Activated CD4-positive, alpha-beta T cell treated with anti-CD3 and anti-CD28 coated beads, Interleukin-2, amount 10 ng/mL, durations not matched to agents 24 days and 14 days (primary cell): ENCODE data around the gene PCSK2. TPM values are rescaled to one million over a fixed set of nuclear protein-coding genes. Genes with fewer than 3 reads are reported as not detected.

Source experiments
- DNase-seq: peaks from one replicate; pipeline ENCODE4 v3.0.0; 2022
- H3K27ac Mint-ChIP-seq: one replicate; pipeline ENCODE4 v1.8.0; 2022; ENCODE audit warnings: mild to moderate bottlenecking, mixed read lengths
- H3K27me3 Mint-ChIP-seq: one replicate; pipeline ENCODE4 v1.8.0; 2022; ENCODE audit warnings: mixed read lengths
- H3K36me3 Mint-ChIP-seq: one replicate; pipeline ENCODE4 v1.8.0; 2022; ENCODE audit warnings: low read depth, mild to moderate bottlenecking, mixed read lengths
- H3K4me1 Mint-ChIP-seq: one replicate; pipeline ENCODE4 v1.8.0; 2021; ENCODE audit warnings: mixed read lengths
- H3K4me3 Mint-ChIP-seq: one replicate; pipeline ENCODE4 v1.8.0; 2022; ENCODE audit warnings: mild to moderate bottlenecking, moderate library complexity, mixed read lengths
- H3K9me3 Mint-ChIP-seq: one replicate; pipeline ENCODE4 v1.8.0; 2021; ENCODE audit warnings: mixed read lengths
- intact Hi-C: fragments of 100-400 bp; cut with micrococcal nuclease; formaldehyde crosslinking; loops from one replicate; pipeline ENCODE4 v1.15.1; 2023
- total RNA-seq: library from RNA; stranded (reverse); gene quantifications from 2 replicates; pipeline ENCODE4 v1.2.3, GENCODE V29; 2022

The PCSK2 gene
- total RNA-seq, 1 donor from 2014 or later: not detected

DNA sequence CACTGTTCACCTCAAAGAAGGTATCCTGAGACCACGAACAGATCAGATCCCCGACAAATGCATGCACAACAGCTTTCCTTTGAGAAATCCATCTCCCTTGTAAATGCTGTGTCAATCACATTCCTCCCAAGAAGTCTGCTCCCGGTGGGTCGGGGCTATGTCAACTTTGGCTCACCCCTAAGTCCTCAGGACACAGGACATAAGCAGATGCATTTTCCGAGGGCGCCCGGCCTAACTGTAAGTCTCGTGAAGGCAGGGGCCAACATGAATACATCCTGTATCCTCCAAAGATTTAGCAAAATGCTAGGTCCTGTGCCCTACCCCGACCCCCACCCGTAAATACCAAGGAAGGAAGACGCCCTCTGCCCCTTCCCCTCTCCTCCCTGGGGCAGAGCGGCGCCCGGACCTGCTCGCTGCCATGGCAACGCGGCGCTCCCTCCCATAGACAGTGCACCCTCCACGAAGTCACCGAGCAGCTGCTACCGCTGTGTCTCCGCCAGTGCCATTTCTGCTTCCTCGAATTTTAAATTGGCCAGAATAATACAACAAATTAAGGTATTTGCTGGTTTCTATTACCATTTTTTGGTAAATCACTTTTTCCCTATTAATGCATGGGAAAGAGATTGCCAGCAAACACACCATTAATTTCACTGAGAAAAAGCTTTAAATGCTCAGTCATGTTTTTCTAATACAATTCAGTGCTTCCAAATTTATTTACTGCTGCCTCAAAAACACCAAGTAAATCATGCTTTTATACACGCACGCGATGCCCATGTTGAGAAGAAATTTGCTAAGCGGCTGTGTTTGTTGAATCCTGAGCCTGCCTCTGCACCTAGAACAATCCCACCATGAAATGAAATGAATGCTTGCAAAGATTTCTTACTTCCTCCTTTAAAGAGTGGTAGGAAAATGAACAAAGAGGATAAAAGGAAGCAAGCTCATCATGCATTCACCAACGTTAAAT lies 100.6 kb downstream of the PCSK2 start:
- H3K4me1 Mint-ChIP-seq: no peaks in the 10 kb centered on the region
- no peaks in the 10 kb centered on the region for H3K9me3 Mint-ChIP-seq
- H3K27ac Mint-ChIP-seq: no peak overlapping the region
- H3K36me3 Mint-ChIP-seq: no peaks in the 10 kb centered on the region
- H3K27me3 Mint-ChIP-seq: peaks cover 10% of the 10 kb centered on the region
- H3K4me3 Mint-ChIP-seq: no peak overlapping the region
- DNase-seq: no peak
- intact Hi-C loops: no loop called here

GRCh38 chr20:17334932-17335331 lies 108.1 kb downstream of the PCSK2 start:
- H3K27ac Mint-ChIP-seq: no peak overlapping the region
- H3K4me1 Mint-ChIP-seq: no peaks in the 10 kb centered on the region
- H3K9me3 Mint-ChIP-seq: no peaks in the 10 kb centered on the region
- H3K27me3 Mint-ChIP-seq: no peaks in the 10 kb centered on the region
- no peaks in the 10 kb centered on the region for H3K36me3 Mint-ChIP-seq
- DNase-seq: no peak
- no peak overlapping the region for H3K4me3 Mint-ChIP-seq
- intact Hi-C loops: no loop called here

- intact Hi-C loops: no loop called here
- Mint-ChIP-seq H3K4me3 (no peak overlapping the region), H3K27ac (no peak overlapping the region), H3K36me3 (no peaks in the 10 kb centered on the region), H3K4me1 (no peaks in the 10 kb centered on the region), H3K9me3 (no peaks in the 10 kb centered on the region), H3K27me3 (no peaks in the 10 kb centered on the region)
- no peak for DNase-seq
Measured at GRCh38 chr20:17339000-17339399, 112.2 kb downstream of the PCSK2 start.

- Mint-ChIP-seq H3K9me3 (no peaks in the 10 kb centered on the region), H3K4me1 (no peaks in the 10 kb centered on the region), H3K27me3 (no peaks in the 10 kb centered on the region), H3K36me3 (no peaks in the 10 kb centered on the region), H3K27ac (no peak overlapping the region), H3K4me3 (no peak overlapping the region)
- no peak for DNase-seq
- intact Hi-C loops: no loop called here
Measured at GRCh38 chr20:17343091-17343490, 116.3 kb downstream of the PCSK2 start.

DNA sequence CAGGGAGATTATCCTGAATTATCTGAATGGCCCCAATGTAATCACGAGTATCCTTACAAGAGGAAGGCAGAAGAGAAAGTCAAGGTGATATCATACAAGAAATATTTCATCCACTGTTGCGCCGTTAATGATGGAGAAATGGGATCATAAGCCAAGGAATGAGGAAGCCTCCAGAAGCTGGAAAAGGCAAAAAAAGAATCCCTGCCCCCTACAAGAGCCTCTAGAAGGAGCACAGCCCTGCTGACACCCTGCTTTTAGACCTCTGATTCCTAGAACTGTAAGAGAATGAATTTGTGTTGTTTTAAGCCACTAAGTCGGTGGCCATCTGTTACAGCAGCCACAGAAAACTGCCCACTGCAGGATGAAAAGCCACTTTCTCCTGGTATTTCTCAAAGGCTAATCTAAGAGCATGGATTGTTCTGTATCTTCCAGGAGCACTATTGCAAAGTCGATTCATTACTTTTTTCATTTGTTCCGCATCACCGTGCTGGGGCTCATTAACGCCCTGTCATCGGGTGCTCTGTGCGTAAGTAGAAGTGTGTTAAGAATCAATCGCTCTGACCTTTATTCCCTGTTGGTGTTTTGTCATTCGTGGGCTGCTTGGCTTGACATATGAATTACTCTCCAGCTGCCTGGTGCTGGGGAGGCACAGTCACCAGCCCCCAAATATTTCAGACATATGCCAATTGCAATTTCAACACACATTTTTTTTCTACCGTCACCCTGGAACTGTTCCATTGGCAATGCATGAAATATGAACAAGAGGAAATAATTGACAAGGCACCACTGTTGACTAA lies 117.0 kb downstream of the PCSK2 start:
- Mint-ChIP-seq H3K27ac (no peak overlapping the region), H3K4me1 (no peaks in the 10 kb centered on the region), H3K9me3 (no peaks in the 10 kb centered on the region), H3K36me3 (no peaks in the 10 kb centered on the region), H3K4me3 (no peak overlapping the region), H3K27me3 (no peaks in the 10 kb centered on the region)
- no peak for DNase-seq
- intact Hi-C loops: no loop called here

GRCh38 chr20:17344790-17345189 lies 118.0 kb downstream of the PCSK2 start:
- Mint-ChIP-seq H3K36me3 (no peaks in the 10 kb centered on the region), H3K27me3 (no peaks in the 10 kb centered on the region), H3K4me3 (no peak overlapping the region), H3K27ac (no peak overlapping the region), H3K4me1 (no peaks in the 10 kb centered on the region), H3K9me3 (no peaks in the 10 kb centered on the region)
- no peak for DNase-seq
- intact Hi-C loops: no loop called here

DNA sequence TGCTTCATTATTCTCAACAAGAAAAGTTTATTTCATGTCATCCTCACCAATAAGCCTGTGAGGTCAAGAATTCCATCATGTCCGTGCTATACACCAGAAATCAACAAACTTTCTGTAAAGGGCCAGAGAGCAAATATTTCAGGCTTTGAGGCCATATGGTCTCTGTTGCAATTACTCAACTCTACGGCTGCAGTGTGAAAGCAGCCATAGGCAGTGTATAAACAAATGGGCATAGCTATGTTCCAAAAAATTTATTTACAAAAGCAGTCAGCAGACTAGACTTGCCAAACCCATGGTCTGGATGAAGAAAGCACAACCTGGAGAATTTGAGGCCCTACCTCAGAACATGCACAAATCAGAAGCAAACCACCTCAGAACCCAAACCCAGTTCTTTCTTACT lies 118.5 kb downstream of the PCSK2 start:
- H3K27me3 Mint-ChIP-seq: no peaks in the 10 kb centered on the region
- no peaks in the 10 kb centered on the region for H3K4me1 Mint-ChIP-seq
- intact Hi-C loops: no loop called here
- no peak overlapping the region for H3K4me3 Mint-ChIP-seq
- H3K9me3 Mint-ChIP-seq: no peaks in the 10 kb centered on the region
- no peak for DNase-seq
- no peaks in the 10 kb centered on the region for H3K36me3 Mint-ChIP-seq
- no peak overlapping the region for H3K27ac Mint-ChIP-seq

- no peaks in the 10 kb centered on the region for H3K4me1 Mint-ChIP-seq
- no peak for DNase-seq
- H3K27ac Mint-ChIP-seq: no peak overlapping the region
- intact Hi-C loops: no loop called here
- no peaks in the 10 kb centered on the region for H3K27me3 Mint-ChIP-seq
- no peaks in the 10 kb centered on the region for H3K36me3 Mint-ChIP-seq
- no peak overlapping the region for H3K4me3 Mint-ChIP-seq
- H3K9me3 Mint-ChIP-seq: no peaks in the 10 kb centered on the region
Measured at GRCh38 chr20:17350321-17350720, 123.5 kb downstream of the PCSK2 start.

DNA sequence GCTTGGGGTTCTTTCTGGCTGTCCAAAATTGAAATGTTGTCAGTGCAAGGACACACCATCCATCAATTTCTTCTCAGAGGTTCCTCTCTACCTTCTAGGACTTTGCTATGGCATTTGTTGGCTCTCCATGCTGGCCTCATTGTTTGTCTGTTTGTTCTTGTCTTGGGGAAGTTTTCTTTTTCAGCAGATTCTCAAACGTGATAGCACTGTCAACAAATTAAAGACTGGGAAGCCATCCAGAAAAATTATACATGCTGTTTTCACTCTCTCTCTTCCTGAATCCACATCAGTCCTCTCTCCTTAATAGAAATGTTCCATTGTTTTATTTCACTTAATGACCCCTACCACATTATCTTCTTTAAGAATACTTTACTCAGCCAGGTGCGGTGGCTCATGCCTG lies 130.4 kb downstream of the PCSK2 start:
- H3K9me3 Mint-ChIP-seq: no peaks in the 10 kb centered on the region
- no peaks in the 10 kb centered on the region for H3K4me1 Mint-ChIP-seq
- no peaks in the 10 kb centered on the region for H3K36me3 Mint-ChIP-seq
- no peak overlapping the region for H3K4me3 Mint-ChIP-seq
- H3K27ac Mint-ChIP-seq: no peak overlapping the region
- no peaks in the 10 kb centered on the region for H3K27me3 Mint-ChIP-seq
- intact Hi-C loops: no loop called here
- DNase-seq: no peak

DNA sequence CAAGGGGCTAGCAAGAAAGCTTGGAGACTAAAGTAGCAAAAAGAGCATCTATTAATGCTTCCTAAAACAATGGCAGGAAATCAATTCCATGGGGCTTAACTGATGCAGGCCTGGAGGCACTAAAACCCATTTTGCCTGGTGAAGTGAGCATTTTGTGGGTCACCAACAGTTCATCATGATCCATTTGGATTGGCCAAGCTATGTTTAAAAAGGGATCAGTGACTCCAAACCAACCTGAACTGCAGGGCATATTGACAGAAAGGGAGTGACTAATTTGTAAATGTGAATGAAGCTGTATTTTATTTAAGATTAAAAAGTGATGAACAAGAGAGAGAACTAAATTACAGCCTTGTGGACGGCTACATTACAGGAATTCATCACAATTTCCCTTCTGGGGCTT lies 132.0 kb downstream of the PCSK2 start:
- Mint-ChIP-seq H3K4me3 (no peak overlapping the region), H3K27ac (no peak overlapping the region)
- intact Hi-C loops: no loop called here

DNA sequence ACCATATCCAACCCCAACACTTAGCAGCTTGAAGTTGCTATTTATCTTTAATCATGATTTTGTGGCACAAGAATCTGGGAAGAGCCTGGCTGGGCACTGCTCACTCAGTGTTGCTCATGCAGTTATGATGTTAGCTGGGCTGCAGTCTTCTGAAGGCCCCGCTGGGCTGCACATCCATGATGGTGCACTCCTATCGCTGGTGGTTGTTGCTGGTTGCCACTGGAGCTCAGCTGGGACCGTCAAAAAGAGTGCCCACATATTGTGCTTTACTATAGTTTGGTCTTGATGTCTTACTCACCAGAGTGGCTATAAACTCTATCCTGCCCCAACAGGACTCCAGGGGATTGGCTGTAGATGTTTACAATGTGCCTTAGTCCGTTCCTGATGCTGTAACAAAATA lies 137.8 kb downstream of the PCSK2 start:
- intact Hi-C loops: no loop called here
- no peak overlapping the region for H3K4me3 Mint-ChIP-seq
- no peaks in the 10 kb centered on the region for H3K27me3 Mint-ChIP-seq
- no peaks in the 10 kb centered on the region for H3K36me3 Mint-ChIP-seq
- DNase-seq: no peak
- H3K9me3 Mint-ChIP-seq: no peaks in the 10 kb centered on the region
- H3K4me1 Mint-ChIP-seq: no peaks in the 10 kb centered on the region
- H3K27ac Mint-ChIP-seq: no peak overlapping the region

More for the DNA sequence above, 132.0 kb downstream of the PCSK2 start:
- DNase-seq: no peak
- Mint-ChIP-seq H3K27me3 (no peaks in the 10 kb centered on the region), H3K36me3 (no peaks in the 10 kb centered on the region), H3K4me1 (no peaks in the 10 kb centered on the region), H3K9me3 (no peaks in the 10 kb centered on the region)

- no peaks in the 10 kb centered on the region for H3K27me3 Mint-ChIP-seq
Measured at GRCh38 chr20:17365831-17366230, 139.0 kb downstream of the PCSK2 start.

GRCh38 chr20:17369506-17369905 lies 142.7 kb downstream of the PCSK2 start:
- no peaks in the 10 kb centered on the region for H3K4me1 Mint-ChIP-seq
- H3K9me3 Mint-ChIP-seq: no peaks in the 10 kb centered on the region
- H3K36me3 Mint-ChIP-seq: no peaks in the 10 kb centered on the region
- no peak for DNase-seq
- no peaks in the 10 kb centered on the region for H3K27me3 Mint-ChIP-seq
- no peak overlapping the region for H3K27ac Mint-ChIP-seq
- intact Hi-C loops: no loop called here
- no peak overlapping the region for H3K4me3 Mint-ChIP-seq

More at GRCh38 chr20:17365831-17366230, 139.0 kb downstream of the PCSK2 start:
- H3K4me3 Mint-ChIP-seq: no peak overlapping the region
- H3K9me3 Mint-ChIP-seq: no peaks in the 10 kb centered on the region
- DNase-seq: no peak
- H3K36me3 Mint-ChIP-seq: no peaks in the 10 kb centered on the region
- H3K4me1 Mint-ChIP-seq: no peaks in the 10 kb centered on the region
- no peak overlapping the region for H3K27ac Mint-ChIP-seq
- intact Hi-C loops: no loop called here

GRCh38 chr20:17372806-17373440 lies 146.1 kb downstream of the PCSK2 start:
- H3K9me3 Mint-ChIP-seq: no peaks in the 10 kb centered on the region
- intact Hi-C loops: loop anchor here (10.0 kb wide), 1 partner anchor 58 kb away; no protein-coding TSS in a partner anchor
- H3K4me3 Mint-ChIP-seq: no peak overlapping the region
- no peaks in the 10 kb centered on the region for H3K27me3 Mint-ChIP-seq
- no peak overlapping the region for H3K27ac Mint-ChIP-seq
- no peaks in the 10 kb centered on the region for H3K4me1 Mint-ChIP-seq
- H3K36me3 Mint-ChIP-seq: no peaks in the 10 kb centered on the region
- no peak for DNase-seq
